Measurements from ENCODE around the gene BORCS8. TPM values are rescaled to one million over a fixed set of nuclear protein-coding genes. Genes with fewer than 3 reads are reported as not detected.

Gene BORCS8
- total RNA-seq, 6 experiments from 2014 or later, result 33.9 to 43.2 (median 38.6) TPM

DNA sequence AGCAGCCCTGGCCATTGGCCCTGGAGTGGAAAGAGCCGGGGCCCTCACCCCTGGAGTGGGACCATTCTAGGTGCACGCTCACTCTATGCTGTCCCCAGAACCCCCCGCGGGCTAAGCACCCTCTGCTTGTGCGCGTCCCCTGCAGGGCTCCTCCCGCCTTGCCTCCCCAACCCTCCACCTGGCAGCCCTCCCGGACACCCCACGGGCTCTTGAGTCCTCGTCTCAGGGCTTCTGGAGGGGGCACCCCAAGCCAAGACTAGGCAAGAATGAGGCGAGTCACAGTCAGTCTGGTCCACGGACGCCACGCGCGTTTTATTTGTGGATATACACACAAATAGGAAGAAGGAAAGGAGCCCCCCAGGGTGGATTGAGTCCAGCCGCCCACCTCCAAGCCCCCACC lies 46.7 kb downstream of the BORCS8 start:
- Mint-ChIP-seq H3K4me3 (no peak overlapping the region), H3K27me3 (ENCODE audit: insufficient read depth) (peaks cover 2% of the 10 kb centered on the region; the same call in 1 of the 2 replicates), H3K9me3 (no peaks in the 10 kb centered on the region), H3K36me3 (ENCODE audit: low read depth) (no peaks in the 10 kb centered on the region), H3K27ac (no peak overlapping the region), H3K4me1 (ENCODE audit: low read depth) (no peaks in the 10 kb centered on the region)
- no peak for DNase-seq
- TF ChIP-seq CTCF (IDR thresholded peaks at IDR 0.05), result no peak

DNA sequence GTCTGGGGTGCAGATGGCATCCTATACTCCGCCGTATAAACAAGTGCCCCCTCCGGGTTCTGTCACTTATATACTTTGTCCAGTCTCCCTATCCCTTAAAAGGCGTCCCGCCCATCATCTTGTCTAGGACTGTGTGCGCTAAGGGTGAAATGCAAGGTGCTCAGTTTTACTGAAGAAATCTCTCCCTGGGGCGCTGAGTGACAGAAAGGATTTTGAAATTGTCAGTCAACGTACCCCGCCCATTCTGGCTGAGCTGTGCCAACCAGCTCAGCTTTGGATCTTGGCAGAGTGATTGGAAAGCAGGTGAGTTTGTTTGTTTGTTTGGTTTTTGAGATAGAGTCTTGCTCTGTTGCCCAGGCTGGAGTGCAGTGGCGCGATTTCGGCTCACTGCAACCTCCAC lies 49.6 kb downstream of the BORCS8 start:
- Mint-ChIP-seq H3K4me3 (no peak overlapping the region), H3K4me1 (ENCODE audit: low read depth) (peaks cover 14% of the 10 kb centered on the region), H3K27ac (no peak overlapping the region), H3K9me3 (no peaks in the 10 kb centered on the region), H3K36me3 (ENCODE audit: low read depth) (no peaks in the 10 kb centered on the region), H3K27me3 (ENCODE audit: insufficient read depth) (peaks cover 3% of the 10 kb centered on the region)
- no peak for DNase-seq
- TF ChIP-seq CTCF (IDR thresholded peaks at IDR 0.05), result no peak

DNA sequence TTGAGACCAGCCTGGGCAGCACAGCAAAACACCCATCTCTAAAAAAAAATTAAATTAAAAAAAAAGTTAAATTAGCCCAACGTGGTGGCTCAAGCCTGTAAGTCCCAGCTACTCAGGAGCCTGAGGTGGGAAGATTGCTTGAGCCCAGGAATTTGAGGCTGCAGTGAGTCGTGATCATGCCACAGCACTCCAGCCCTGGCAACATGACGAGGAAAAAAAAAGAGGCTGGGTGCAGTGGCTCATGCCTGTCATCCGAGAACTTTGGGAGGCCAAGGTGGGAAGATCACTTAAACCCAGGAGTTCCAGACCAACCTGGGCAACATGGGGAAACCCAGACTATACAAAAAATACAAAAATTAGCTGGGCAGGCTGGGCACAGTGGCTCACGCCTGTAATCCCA lies 51.5 kb downstream of the BORCS8 start:
- no peaks in the 10 kb centered on the region for H3K36me3 Mint-ChIP-seq (ENCODE audit: low read depth)
- no peak for TF ChIP-seq CTCF (IDR thresholded peaks at IDR 0.05)
- H3K27ac Mint-ChIP-seq, result no peak overlapping the region
- peaks cover 3% of the 10 kb centered on the region for H3K27me3 Mint-ChIP-seq (ENCODE audit: insufficient read depth)
- DNase-seq, result no peak
- no peak overlapping the region for H3K4me3 Mint-ChIP-seq
- no peaks in the 10 kb centered on the region for H3K9me3 Mint-ChIP-seq
- H3K4me1 Mint-ChIP-seq (ENCODE audit: low read depth), result peaks cover 17% of the 10 kb centered on the region

DNA sequence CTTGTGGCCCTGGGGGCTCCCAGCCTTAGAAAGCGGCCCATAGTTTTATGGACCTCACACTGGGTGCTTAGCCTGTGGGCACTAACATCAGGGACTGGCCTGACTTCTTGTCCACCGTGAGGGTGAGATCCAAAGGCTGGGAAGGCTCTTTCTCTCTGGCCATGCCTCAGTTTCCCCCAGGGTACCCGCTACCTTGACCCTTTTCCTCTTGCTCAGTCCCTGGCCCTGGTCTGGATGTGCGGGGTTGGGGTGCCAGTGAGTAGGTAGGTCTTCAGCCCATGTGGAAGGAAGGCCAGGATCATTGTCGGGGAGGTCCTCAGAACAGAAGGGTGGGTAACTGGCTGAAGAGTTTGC lies 52.1 kb downstream of the BORCS8 start:
- Mint-ChIP-seq H3K36me3 (ENCODE audit: low read depth) (no peaks in the 10 kb centered on the region), H3K27ac (no peak overlapping the region), H3K27me3 (ENCODE audit: insufficient read depth) (peaks cover 3% of the 10 kb centered on the region), H3K9me3 (no peaks in the 10 kb centered on the region), H3K4me3 (no peak overlapping the region), H3K4me1 (ENCODE audit: low read depth) (peaks cover 17% of the 10 kb centered on the region)
- DNase-seq, result no peak
- TF ChIP-seq CTCF (IDR thresholded peaks at IDR 0.05), result peak; percentile 70

DNA sequence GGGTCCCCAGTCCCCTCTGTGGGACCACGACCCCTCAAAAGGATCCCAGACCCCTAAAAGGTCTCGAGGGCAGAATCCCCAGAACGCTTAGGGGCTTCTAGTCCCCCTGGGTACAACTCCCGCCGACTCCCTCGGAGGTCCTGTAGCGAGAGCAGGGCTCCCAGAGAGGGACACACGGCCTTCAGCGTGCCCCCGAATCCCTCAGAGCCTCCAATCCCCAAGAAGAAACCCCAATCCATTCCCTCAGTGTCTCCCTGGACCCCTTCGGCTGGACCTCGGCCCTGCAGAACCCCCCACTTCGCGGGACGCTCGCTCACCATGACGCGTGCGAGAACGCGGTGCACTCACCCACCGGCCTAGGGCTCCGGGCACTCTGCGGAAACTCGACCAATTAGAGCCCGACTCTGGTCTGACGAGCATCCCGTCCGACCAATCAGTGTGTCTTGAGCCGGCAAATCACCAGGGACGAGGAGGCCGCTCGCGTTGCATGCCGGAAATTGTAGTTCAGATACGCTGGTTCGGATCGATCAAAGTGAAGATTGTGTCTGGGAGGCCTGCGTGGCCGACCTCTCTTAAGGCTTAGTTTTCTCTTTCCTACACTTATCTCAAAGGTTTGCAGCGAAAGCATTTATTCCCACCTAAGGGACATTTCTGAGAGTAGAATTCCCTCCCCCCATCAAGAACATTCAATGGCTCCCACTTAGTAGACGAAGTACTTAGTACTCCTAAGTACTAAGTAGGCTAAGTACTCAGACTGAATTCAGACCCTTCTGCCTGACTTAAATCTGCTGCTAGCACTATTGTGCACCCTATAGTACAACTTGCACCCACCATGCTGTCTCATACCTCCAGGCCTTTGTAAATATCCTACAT lies 53.6 kb downstream of the BORCS8 start, which contains the start of gene TMEM161A:
Gene TMEM161A, minus strand, starts transcription at position 370 of the 873 bp plus-strand sequence. Its CDS starts 50 bp downstream, at position 320.
- peak; percentile 99 for DNase-seq
- peak within 1 kb of the TSS; percentile 91 for H3K27ac Mint-ChIP-seq
- no peak for TF ChIP-seq CTCF (IDR thresholded peaks at IDR 0.05)
- peak within 1 kb of the TSS; percentile 97 for H3K4me3 Mint-ChIP-seq
- no peaks in the 10 kb centered on the region for H3K9me3 Mint-ChIP-seq
- no peaks in the 10 kb centered on the region for H3K36me3 Mint-ChIP-seq (ENCODE audit: low read depth)
- H3K27me3 Mint-ChIP-seq (ENCODE audit: insufficient read depth), result peaks cover 1% of the 10 kb centered on the region
- H3K4me1 Mint-ChIP-seq (ENCODE audit: low read depth), result peaks cover 17% of the 10 kb centered on the region

Measured in HFFc6 (cell line).